ENCODE results near the gene AGPS.

Gene AGPS

GRCh38 chr2:177553176-177553884 is 160.8 kb downstream of the AGPS start:
- no peak for TF ChIP-seq CTCF (IDR thresholded peaks at IDR 0.05; ENCODE audit: extremely low read depth, missing control alignments)
- no peak for DNase-seq (ENCODE audit: low spot score)

- TF ChIP-seq CTCF (IDR thresholded peaks at IDR 0.05; ENCODE audit: extremely low read depth, missing control alignments) = no peak
- DNase-seq (ENCODE audit: low spot score) = no peak
These were observed 161.8 kb downstream of the AGPS start for GRCh38 chr2:177554365-177554764.

- no peak for DNase-seq (ENCODE audit: low spot score)
- no peak for TF ChIP-seq CTCF (IDR thresholded peaks at IDR 0.05; ENCODE audit: extremely low read depth, missing control alignments)
These were observed 163.6 kb downstream of the AGPS start for GRCh38 chr2:177556153-177556552.

GRCh38 chr2:177557794-177558193 is 165.2 kb downstream of the AGPS start:
- TF ChIP-seq CTCF (IDR thresholded peaks at IDR 0.05; ENCODE audit: extremely low read depth, missing control alignments) = no peak
- no peak for DNase-seq (ENCODE audit: low spot score)

- DNase-seq (ENCODE audit: low spot score) = no peak
- no peak for TF ChIP-seq CTCF (IDR thresholded peaks at IDR 0.05; ENCODE audit: extremely low read depth, missing control alignments)
These were observed 167.1 kb downstream of the AGPS start for GRCh38 chr2:177559638-177560037.

- TF ChIP-seq CTCF (IDR thresholded peaks at IDR 0.05; ENCODE audit: extremely low read depth, missing control alignments) = no peak
- DNase-seq (ENCODE audit: low spot score) = no peak
These were observed 175.8 kb downstream of the AGPS start for GRCh38 chr2:177568390-177568789.

GRCh38 chr2:177568893-177569292 is 176.3 kb downstream of the AGPS start:
- TF ChIP-seq CTCF (IDR thresholded peaks at IDR 0.05; ENCODE audit: extremely low read depth, missing control alignments) = no peak
- no peak for DNase-seq (ENCODE audit: low spot score)
